Esophagus muscularis mucosa (tissue), 3 donors: ENCODE results near the gene PPP1R12C.

Experiments used
- CTCF ChIP-seq, 3 experiments: fragments of 200-600 bp in 2 of 3; fragments of 450-650 bp in 1 of 3; sonication (generic) in 2 of 3; IDR thresholded peaks; one replicate each; pipeline ENCODE4 v1.5.1; 2017 to 2019; ENCODE audit warnings: antibody characterized with exemption in 3 of 3, mild to moderate bottlenecking in 2 of 3, moderate library complexity in 1 of 3
- POLR2A ChIP-seq: fragments of 450-650 bp; IDR thresholded peaks from one replicate; pipeline ENCODE4 v1.6.1; 2017; ENCODE audit warnings: antibody characterized with exemption, moderate library complexity, mild to moderate bottlenecking, low read depth

- TF ChIP-seq CTCF (IDR thresholded peaks at IDR 0.05) (no peak), POLR2A (no peak)
These were observed 36.3 kb upstream of the PPP1R12C start for GRCh38 chr19:55153652-55154264.
